ENCODE measurements around the gene CLC.

- TF ChIP-seq CTCF (IDR thresholded peaks at IDR 0.05; ENCODE audit: insufficient read depth, low read depth, low read length) (no peak), EZH2 (IDR thresholded peaks at IDR 0.05; ENCODE audit: insufficient read depth, low read length) (no peak)
Observed at GRCh38 chr19:39705578-39706188, 32.1 kb downstream of the CLC start.

All from astrocyte (in vitro differentiated cells and primary cell).